ENCODE data around the gene CARS1.

- TF ChIP-seq, protein P1, sequence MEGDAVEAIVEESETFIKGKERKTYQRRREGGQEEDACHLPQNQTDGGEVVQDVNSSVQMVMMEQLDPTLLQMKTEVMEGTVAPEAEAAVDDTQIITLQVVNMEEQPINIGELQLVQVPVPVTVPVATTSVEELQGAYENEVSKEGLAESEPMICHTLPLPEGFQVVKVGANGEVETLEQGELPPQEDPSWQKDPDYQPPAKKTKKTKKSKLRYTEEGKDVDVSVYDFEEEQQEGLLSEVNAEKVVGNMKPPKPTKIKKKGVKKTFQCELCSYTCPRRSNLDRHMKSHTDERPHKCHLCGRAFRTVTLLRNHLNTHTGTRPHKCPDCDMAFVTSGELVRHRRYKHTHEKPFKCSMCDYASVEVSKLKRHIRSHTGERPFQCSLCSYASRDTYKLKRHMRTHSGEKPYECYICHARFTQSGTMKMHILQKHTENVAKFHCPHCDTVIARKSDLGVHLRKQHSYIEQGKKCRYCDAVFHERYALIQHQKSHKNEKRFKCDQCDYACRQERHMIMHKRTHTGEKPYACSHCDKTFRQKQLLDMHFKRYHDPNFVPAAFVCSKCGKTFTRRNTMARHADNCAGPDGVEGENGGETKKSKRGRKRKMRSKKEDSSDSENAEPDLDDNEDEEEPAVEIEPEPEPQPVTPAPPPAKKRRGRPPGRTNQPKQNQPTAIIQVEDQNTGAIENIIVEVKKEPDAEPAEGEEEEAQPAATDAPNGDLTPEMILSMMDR (IDR thresholded peaks at IDR 0.05), result no peak
- TF ChIP-seq SIN3A (IDR thresholded peaks at IDR 0.05; ENCODE audit: borderline replicate concordance, insufficient read depth, low read depth, low read length) (no peak), POLR2AphosphoS5 (IDR thresholded peaks at IDR 0.05; ENCODE audit: low read depth, low read length) (no peak), TCF7L2 (IDR thresholded peaks at IDR 0.05; ENCODE audit: low read depth, low read length) (no peak)
These were observed 47.0 kb upstream of the CARS1 start for GRCh38 chr11:3104051-3104714.
